ENCODE measurements around the gene FAM43B. TPM values are rescaled to one million over a fixed set of nuclear protein-coding genes. Genes with fewer than 3 reads are reported as not detected.

The FAM43B gene
- total RNA-seq, 2 donors from 2014 or later: 0.13 to 0.29 TPM

DNA sequence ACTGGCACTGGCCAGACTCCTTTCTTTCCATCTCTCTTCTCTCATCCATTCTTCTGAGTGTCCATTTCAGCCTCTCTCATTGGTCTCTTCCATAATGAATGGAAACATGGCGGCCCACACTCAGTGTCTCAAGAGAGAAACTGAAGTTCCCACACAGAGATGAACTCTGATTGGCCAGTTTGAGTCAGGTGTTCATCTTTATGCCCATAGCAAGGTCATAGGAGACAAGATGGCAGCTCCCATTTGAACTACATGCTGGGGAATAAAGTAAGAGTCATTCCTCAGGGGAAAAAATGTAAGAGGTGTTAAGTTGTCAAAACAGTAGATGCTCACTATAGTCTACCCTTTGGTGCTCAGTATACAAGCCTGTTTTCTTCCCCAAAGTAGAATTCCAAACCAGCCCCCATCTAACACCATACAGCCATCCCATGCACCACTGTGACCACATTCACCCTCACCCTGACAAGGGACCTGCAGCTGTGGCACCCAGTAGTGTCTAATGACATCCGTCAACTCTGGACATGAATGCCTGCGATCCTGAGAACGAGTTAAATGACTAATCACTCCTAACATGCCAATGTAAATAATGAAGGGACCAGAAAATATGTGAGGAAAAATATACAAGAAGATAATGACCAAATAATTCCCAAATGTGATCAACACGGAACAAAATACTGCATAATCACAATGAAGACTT lies 48.9 kb downstream of the FAM43B start:
- peaks cover 15% of the 10 kb centered on the region for H3K36me3 Mint-ChIP-seq (ENCODE audit: low read depth)
- H3K9me3 Mint-ChIP-seq: no peaks in the 10 kb centered on the region
- Histone ChIP-seq H3K27ac (ENCODE audit: low read depth, low read length) (no peak overlapping the region), H3K9me3 (ENCODE audit: control insufficient read depth, low read length) (no peaks in the 10 kb centered on the region), H3K27me3 (ENCODE audit: control insufficient read depth, insufficient read depth, low read length, poor library complexity, severe bottlenecking) (no peaks in the 10 kb centered on the region), H3K4me3 (ENCODE audit: low read length) (no peak overlapping the region), H3K36me3 (ENCODE audit: control insufficient read depth, insufficient read depth, low read length) (no peaks in the 10 kb centered on the region), H3K4me1 (ENCODE audit: control insufficient read depth, insufficient read depth, low read length) (no peaks in the 10 kb centered on the region), H3K9ac (ENCODE audit: extremely low read depth, low read length, poor library complexity, severe bottlenecking) (no peak overlapping the region)
- DNase-seq: no peak
- no peaks in the 10 kb centered on the region for H3K4me1 Mint-ChIP-seq
- WGBS, 2 experiments (ENCODE audit: insufficient coverage in 1 of 2, insufficient read length in 1 of 2): 59 to 100% methylated on average over 1 to 4 of the region's 5 CpGs
- no peaks in the 10 kb centered on the region for H3K27me3 Mint-ChIP-seq (ENCODE audit: insufficient read depth)
- no peak overlapping the region for H3K4me3 Mint-ChIP-seq
- TF ChIP-seq, protein P1, sequence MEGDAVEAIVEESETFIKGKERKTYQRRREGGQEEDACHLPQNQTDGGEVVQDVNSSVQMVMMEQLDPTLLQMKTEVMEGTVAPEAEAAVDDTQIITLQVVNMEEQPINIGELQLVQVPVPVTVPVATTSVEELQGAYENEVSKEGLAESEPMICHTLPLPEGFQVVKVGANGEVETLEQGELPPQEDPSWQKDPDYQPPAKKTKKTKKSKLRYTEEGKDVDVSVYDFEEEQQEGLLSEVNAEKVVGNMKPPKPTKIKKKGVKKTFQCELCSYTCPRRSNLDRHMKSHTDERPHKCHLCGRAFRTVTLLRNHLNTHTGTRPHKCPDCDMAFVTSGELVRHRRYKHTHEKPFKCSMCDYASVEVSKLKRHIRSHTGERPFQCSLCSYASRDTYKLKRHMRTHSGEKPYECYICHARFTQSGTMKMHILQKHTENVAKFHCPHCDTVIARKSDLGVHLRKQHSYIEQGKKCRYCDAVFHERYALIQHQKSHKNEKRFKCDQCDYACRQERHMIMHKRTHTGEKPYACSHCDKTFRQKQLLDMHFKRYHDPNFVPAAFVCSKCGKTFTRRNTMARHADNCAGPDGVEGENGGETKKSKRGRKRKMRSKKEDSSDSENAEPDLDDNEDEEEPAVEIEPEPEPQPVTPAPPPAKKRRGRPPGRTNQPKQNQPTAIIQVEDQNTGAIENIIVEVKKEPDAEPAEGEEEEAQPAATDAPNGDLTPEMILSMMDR (conservative IDR thresholded peaks at IDR 0.05): no peak
- no peak overlapping the region for H3K27ac Mint-ChIP-seq

DNA sequence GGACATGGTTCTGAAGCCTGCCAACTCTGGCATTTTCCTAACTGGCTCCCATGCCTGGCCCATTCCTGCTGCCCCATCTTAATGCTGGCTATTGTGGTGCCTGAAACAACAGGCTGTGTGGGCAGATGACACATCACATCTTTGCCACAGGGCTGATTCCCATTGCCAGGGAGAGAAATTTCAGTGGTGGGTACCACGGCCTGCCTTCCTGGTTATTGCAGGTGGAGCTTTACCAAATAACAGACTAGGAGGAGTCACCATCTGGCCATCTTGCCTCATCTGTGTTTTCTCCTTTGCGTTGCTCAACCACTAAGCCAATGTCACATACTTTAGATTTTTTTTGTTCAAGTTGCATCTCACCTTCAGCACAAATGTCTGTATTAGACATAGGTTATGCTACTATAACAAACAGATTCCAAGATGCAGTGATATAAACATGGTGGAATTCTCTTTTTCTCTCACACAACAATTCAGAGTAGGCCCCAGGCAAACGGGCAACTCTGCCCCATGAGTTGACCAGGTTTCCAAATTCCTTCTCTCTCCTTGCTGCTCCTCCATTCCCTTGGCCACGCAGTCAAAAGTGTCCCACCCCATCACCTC lies 50.6 kb downstream of the FAM43B start:
- peaks cover 15% of the 10 kb centered on the region for H3K36me3 Mint-ChIP-seq (ENCODE audit: low read depth)
- H3K27ac Mint-ChIP-seq: no peak overlapping the region
- H3K4me1 ChIP-seq (ENCODE audit: control insufficient read depth, insufficient read depth, low read length): no peaks in the 10 kb centered on the region
- H3K36me3 ChIP-seq (ENCODE audit: control insufficient read depth, insufficient read depth, low read length): no peaks in the 10 kb centered on the region
- no peaks in the 10 kb centered on the region for H3K27me3 ChIP-seq (ENCODE audit: control insufficient read depth, insufficient read depth, low read length, poor library complexity, severe bottlenecking)
- TF ChIP-seq, protein P1 (conservative IDR thresholded peaks at IDR 0.05): no peak
- DNase-seq: no peak
- no peaks in the 10 kb centered on the region for H3K9me3 ChIP-seq (ENCODE audit: control insufficient read depth, low read length)
- no peak overlapping the region for H3K9ac ChIP-seq (ENCODE audit: extremely low read depth, low read length, poor library complexity, severe bottlenecking)
- H3K4me1 Mint-ChIP-seq: peaks cover 3% of the 10 kb centered on the region
- 88 to 97% methylated on average over 1 to 4 of the region's 4 CpGs for WGBS, 2 experiments (ENCODE audit: insufficient coverage in 1 of 2, insufficient read length in 1 of 2)
- no peak overlapping the region for H3K27ac ChIP-seq (ENCODE audit: low read depth, low read length)
- no peak overlapping the region for H3K4me3 Mint-ChIP-seq
- H3K9me3 Mint-ChIP-seq: no peaks in the 10 kb centered on the region
- no peak overlapping the region for H3K4me3 ChIP-seq (ENCODE audit: low read length)
- H3K27me3 Mint-ChIP-seq (ENCODE audit: insufficient read depth): no peaks in the 10 kb centered on the region

DNA sequence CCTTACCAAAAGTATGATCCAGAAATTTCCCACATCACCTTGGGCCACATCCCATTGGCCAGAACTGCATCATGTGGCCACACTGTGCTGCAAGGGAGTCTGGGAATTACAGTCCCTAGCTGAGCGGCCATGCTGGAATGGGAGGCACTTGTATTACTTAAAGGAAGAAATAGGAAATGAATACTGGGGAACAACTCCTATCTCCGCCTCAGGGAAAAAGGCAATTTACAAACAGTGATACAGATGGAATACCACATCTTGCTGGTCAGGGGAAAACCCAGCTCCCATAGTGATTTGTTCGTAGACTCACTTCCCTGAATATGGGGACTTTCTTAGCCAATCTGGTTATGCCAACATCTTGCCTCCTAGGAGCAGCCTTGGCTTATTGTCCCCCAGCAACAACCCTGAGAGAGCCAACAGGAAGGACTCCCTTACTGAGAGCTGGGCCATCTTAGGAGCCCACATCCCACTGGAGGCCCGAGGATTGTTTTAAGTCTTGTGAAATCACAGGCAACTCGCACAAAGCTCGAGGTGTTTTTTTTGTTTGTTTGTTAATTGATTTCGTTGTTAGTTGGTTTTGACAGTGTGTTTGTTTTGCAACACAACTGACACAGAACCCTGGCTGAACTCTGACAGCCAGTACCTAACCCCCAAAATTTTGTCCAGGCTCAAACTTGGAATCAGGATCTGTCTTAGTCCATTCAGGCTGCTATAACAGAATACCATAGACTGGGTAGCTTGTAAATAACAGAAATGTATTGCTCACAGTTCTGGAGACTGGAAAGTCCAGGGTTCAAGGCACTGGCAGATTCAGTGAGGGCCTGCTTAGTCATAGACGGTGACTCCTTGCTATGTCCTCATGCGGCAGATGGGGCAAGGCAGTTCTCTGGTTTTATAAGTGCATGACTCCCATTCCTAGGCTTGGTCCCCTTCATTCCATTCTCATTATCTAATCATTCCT lies 51.4 kb downstream of the FAM43B start:
- Histone ChIP-seq H3K27ac (ENCODE audit: low read depth, low read length) (no peak overlapping the region), H3K4me3 (ENCODE audit: low read length) (no peak overlapping the region), H3K9ac (ENCODE audit: extremely low read depth, low read length, poor library complexity, severe bottlenecking) (no peak overlapping the region), H3K27me3 (ENCODE audit: control insufficient read depth, insufficient read depth, low read length, poor library complexity, severe bottlenecking) (no peaks in the 10 kb centered on the region), H3K4me1 (ENCODE audit: control insufficient read depth, insufficient read depth, low read length) (no peaks in the 10 kb centered on the region), H3K9me3 (ENCODE audit: control insufficient read depth, low read length) (no peaks in the 10 kb centered on the region), H3K36me3 (ENCODE audit: control insufficient read depth, insufficient read depth, low read length) (no peaks in the 10 kb centered on the region)
- WGBS, 2 experiments (ENCODE audit: insufficient coverage in 1 of 2, insufficient read length in 1 of 2): 94 to 95% methylated on average over 6 to 9 of the region's 9 CpGs
- Mint-ChIP-seq H3K27ac (no peak overlapping the region), H3K4me1 (peaks cover 3% of the 10 kb centered on the region), H3K27me3 (ENCODE audit: insufficient read depth) (no peaks in the 10 kb centered on the region), H3K4me3 (no peak overlapping the region), H3K36me3 (ENCODE audit: low read depth) (peaks cover 15% of the 10 kb centered on the region), H3K9me3 (no peaks in the 10 kb centered on the region)
- DNase-seq: no peak
- TF ChIP-seq, protein P1 (conservative IDR thresholded peaks at IDR 0.05): no peak

Other genes with a start within 250 kb of the FAM43B start
- 10 to 100 TPM; 10.2 to 16.2 TPM for gene CAMK2N1, start 66.4 kb upstream of the FAM43B start, total RNA-seq
- 10 to 100 TPM; 15.6 to 19.8 TPM for gene MUL1, start 44.4 kb upstream of the FAM43B start, total RNA-seq
- 10 to 100 TPM in 1 of 2 donors, 1 to 10 TPM in 1; 1.3 to 24.3 TPM for gene CDA, start 36.5 kb downstream of the FAM43B start, total RNA-seq
- gene PINK1, start 80.9 kb downstream of the FAM43B start, total RNA-seq: 10 to 100 TPM; 26.3 to 27.7 TPM
- 100 to 1,000 TPM; 252 to 280 TPM for gene DDOST, start 108.8 kb downstream of the FAM43B start, total RNA-seq
- 1 to 10 TPM; 4.2 to 8.0 TPM for gene KIF17, start 165.4 kb downstream of the FAM43B start, total RNA-seq
- gene SH2D5, start 180.1 kb downstream of the FAM43B start, total RNA-seq: 1 to 10 TPM; 4.0 to 5.0 TPM
- 100 to 1,000 TPM; 207 to 223 TPM for gene HP1BP3, start 234.7 kb downstream of the FAM43B start, total RNA-seq

All from endodermal cell (in vitro differentiated cells).